AG20443 (cell line): ENCODE data around the gene PRICKLE3.

Experiments
- DNase-seq: peaks from one replicate; pipeline ENCODE4 v3.0.0; 2012; ENCODE audit warnings: low spot score, mixed read lengths

The PRICKLE3 gene

DNA sequence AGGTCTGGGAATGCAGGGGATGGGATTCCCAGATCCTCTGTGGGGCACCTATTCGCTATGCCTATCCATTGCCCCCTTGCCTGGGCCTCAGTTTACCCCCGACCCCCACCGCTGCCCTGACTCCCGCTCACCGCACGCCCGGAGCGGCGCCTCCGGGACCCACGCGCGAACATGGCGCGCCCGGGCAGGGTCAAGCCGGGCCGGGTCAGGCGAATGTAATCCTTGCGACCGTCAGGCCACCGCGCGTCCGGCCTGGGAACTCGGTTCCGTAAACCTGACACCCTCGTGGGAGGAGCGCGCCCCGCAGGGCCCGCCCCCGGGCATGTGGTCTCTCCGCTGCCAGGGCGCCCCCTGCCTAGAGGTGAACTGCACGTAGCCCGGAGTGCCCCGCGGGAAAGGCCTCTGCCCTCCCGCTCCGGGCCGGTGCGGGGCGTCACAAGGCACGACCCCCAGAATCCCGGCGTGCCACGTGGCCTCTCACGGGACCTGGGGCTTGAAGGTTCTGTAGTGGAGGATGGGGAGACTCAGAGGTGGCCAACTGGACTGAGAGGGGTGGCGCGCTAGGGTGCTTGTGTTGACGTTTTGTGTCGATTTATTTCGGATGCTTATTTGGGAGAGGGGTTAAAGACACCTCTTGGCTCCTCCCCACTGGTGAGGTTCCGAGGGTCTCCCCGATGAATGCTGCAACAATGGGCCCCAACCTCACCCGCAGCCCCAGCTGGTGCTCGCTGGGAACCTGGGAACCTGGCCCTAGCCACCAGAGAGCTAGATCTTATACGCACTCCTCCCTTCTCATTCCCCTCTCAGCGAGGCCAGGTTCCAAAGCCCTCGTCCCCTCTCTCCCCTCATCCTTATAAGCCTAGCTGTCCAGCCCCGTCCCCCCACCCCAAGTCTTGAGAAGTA is at the start of gene PRICKLE3:
TSS of gene PRICKLE3 (minus strand) at position 249 of the 903 bp plus-strand sequence. CDS start at position 173, 76 bp downstream.
- peak; percentile 63 for DNase-seq

- peak; percentile 11 for DNase-seq
Measured at GRCh38 chrX:49233887-49234555, 47.8 kb upstream of the PRICKLE3 start.

GRCh38 chrX:49233176-49233575 is 47.0 kb upstream of the PRICKLE3 start, which contains the start of gene CACNA1F:
Gene CACNA1F, minus strand, starts transcription at chrX:49233340. Its CDS starts 31 bp downstream, at chrX:49233309.
- DNase-seq, result no peak

DNA sequence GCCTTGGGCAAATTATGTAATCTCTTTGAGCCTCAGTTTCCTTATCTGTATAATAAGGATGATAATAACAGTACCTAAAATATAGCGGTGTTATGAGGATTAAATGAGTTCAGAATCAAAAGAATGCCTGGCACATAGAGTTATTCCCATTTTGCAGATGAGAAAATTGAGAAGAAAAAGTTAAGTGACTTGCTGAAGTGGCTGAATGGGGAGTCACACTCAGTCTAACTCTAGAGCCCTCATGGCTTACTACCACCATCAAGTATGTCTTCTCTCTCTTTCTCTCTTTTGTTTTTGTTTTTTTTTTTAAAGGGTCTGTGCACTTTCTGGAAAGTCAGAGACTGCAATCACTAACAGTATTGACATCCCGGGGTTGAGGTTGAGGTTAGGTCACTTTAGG is 46.4 kb upstream of the PRICKLE3 start:
- DNase-seq, result no peak

GRCh38 chrX:49231333-49232000 is 45.3 kb upstream of the PRICKLE3 start:
- no peak for DNase-seq

DNA sequence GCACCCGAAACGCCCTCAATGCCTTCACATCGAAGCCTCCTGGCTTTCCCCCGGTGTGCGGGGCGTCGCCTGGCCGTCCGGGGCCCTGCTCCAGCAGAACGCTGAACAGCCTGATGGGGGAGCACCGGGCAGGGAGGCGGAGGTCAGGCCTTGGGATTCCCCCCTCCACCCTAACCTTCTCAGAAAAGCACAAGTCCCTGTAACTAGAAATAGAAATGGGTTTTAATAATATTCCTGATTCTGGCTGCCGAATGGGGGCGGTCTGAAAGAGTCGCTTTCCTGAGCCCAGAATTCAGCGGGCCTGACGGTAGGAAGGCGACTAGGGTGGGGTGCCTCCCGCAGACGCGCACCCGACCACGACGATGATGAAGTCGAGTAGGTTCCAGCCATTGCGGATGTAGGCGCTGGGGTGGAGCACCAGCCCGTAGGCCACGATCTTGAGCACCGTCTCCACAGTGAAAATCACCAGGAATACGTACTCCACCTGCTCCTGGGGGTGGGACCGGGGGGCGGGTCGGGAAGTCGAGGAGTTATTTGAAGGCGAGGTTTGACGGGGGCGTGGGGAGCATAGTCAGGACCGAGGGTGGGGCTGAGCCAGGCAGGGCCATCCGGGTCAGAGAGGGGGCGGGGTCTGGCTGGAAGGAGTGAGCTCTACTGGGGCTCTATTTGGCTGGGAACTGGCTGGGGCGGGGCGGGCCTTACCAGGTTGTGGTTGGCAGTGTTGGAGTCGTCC is 44.5 kb upstream of the PRICKLE3 start:
- DNase-seq, result peak; percentile 31

GRCh38 chrX:49228185-49228584 is 42.0 kb upstream of the PRICKLE3 start:
- no peak for DNase-seq

- no peak for DNase-seq
Measured at GRCh38 chrX:49227726-49228125, 41.6 kb upstream of the PRICKLE3 start.

GRCh38 chrX:49226946-49227345 is 40.8 kb upstream of the PRICKLE3 start:
- no peak for DNase-seq

GRCh38 chrX:49225858-49226257 is 39.7 kb upstream of the PRICKLE3 start:
- no peak for DNase-seq

DNA sequence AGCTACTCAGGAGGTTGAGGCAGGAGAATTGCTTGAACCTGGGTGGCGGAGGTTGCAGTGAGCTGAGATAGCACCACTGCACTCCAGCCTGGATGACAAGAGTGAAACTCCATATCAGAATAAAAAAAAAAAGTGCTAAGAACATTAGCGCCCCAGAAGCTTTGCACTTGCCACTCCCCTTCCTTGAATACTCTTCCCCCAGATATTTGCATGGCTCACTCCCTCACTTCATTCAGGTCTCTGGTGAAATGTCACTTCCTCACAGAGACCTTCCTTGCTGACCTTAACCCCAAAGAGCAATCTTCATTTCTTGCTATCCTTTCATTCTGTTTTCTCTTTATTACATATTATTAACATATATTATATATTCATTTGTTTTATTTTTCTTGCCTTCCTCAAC is 35.7 kb upstream of the PRICKLE3 start:
- DNase-seq, result no peak

DNA sequence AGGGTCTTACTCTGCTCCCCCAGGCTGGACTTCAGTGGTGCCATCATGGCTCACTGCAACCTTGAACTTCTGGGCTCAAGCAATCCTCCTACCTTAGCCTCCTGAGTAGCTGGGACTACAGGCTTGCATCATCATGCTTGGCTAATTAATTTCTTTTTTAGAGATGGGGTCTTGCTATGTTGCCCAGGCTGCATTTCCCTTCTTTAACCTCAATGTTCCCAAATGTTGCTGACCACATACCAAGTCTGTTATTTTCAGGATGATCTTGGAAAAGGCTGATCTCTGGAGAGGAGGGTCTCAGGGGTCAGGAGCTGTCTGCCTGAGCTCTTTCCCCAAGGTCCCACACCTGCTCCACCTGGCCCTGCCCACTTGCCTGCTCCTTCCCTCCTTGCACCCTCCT is 33.9 kb upstream of the PRICKLE3 start:
- no peak for DNase-seq

DNA sequence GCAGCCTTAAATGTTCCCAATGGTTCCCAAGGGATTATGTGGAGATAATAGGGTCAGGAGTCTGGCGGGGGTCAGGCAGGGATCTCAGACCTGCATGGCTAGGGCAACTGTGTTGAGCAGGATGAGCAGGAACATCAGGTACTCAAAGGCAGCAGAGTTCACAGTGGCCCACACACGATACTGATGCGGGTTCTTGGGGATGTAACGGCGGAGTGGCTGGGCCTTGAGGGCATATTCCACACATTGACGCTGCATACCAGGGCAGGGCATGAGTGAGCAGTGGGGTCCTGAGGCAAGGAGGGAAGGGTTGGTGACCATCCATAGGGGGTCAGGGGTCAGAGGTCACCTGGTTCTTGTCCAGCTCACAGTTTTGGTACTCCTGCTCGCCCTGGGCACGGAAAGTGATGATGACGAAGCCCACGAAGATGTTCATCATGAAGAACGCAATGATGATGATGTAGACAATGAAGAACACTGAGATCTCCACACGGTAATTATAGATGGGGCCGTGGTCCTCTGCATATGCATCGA is 28.9 kb upstream of the PRICKLE3 start:
- DNase-seq, result no peak

- DNase-seq, result no peak
Measured at GRCh38 chrX:49214416-49214815, 28.2 kb upstream of the PRICKLE3 start.

DNA sequence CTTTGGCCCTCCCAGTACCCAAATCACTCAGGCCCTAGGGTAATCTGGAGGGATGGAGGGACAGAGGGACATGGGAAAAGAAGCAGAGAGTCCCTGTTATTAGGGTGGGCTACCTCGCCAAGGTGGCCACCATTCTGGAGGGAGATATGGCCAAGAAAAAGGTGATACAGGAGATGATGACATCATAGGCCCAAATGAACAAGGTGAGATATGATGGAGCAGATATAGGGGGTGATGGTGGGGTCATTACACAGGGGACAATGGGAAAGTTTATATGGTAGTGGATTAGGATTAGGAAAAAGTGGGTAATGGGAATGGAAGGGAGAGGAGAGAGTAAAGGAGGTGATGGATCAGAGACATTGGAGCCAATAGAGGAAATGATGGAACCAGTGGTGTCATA is 26.7 kb upstream of the PRICKLE3 start:
- no peak for DNase-seq

DNA sequence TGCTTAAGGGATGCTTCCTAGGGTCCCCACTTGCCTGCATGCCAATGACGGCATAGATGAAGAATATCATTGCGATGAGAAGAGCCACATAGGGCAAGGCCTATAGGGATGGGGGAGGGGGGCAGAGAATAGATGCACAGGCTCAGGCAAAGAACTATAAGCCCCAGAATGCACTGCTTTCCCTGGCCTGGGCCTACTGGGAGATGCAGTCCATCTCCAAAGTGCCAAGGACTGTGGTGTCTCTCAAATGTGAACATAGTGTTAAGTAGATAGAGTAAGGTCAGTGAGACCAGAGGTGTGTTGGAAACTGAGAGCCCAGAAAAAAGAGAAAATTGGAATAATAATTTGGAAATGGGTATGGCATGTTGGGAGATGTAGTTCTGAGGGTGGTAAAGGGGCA is 26.0 kb upstream of the PRICKLE3 start:
- DNase-seq, result no peak

DNA sequence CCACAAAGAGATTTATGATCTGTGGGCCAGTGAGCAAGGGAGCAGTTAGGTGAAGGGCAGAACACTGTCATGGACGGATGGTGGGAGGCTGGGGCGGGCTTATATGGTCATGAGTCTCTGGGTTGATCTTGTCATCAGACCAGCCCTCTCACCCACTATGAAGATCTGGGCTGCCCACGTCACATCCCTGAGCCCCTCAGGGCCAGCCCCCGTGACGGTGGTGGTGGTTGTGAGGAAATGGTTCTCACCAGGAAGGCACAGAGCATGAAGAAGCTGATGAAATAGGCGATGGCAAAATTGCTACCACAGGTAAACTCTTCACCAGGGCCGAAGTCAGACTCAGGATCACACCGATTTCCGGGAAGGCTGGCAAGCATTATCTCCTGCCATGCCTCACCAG is 24.9 kb upstream of the PRICKLE3 start:
- DNase-seq, result no peak

DNA sequence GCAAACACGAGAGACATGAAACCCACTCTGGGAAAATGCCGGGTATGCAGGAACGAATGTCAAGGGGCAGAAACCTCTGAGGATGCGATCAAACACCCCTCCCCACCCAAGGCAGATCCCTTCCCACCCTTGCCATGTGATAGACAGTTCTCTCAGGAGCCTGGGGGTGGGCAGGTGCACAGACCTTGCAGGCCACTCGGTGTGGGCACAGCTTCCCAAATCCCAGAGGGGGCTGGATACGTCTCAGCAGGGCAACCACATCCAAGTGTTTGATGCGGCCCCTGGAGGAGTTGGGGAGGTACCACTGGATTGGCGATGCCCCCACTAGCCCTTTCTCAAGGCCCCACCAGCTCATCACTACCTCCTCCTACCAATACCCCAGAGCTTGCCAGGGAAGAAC is 24.2 kb upstream of the PRICKLE3 start:
- DNase-seq, result no peak

- DNase-seq, result no peak
Measured at GRCh38 chrX:49209434-49210251, 23.5 kb upstream of the PRICKLE3 start.

DNA sequence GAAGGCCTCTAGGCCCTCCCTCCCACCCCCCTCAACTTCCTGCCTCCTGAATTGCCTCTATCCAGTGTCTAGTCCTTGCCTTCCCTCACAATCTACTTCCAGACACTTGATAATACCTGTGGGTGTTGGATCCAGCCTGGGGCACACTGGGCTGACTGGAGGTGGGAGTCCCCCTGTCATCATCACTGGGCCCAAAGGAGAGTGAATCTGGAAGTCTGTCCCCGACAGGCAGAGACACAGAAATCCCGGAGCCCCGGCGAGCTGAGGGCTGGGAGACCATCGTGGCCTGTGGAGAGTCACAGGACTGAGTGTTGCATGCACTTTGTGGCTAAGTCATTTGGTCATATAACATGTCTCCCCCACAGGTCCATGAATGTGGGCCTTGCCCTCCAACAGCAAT is 22.2 kb upstream of the PRICKLE3 start:
- DNase-seq, result no peak

GRCh38 chrX:49206543-49206942 is 20.4 kb upstream of the PRICKLE3 start:
- no peak for DNase-seq
